ENCODE results near the gene XRCC4. TPM values are rescaled to one million over a fixed set of nuclear protein-coding genes. Genes with fewer than 3 reads are reported as not detected.

XRCC4 gene
- polyA plus RNA-seq, 1 donor from 2014 or later, result 22.9 TPM

GRCh38 chr5:83219077-83219476 lies 141.7 kb downstream of the XRCC4 start:
- H3K79me2 ChIP-seq (replicated peaks; ENCODE audit: insufficient read depth, low read length), result no peaks in the 10 kb centered on the region
- H3F3A ChIP-seq (ENCODE audit: insufficient read depth, low read length, poor library complexity, severe bottlenecking), result no peaks in the 10 kb centered on the region
- no peaks in the 10 kb centered on the region for H3K9me2 ChIP-seq (ENCODE audit: insufficient read depth, low read length)
- no peak overlapping the region for H3K4me3 ChIP-seq (ENCODE audit: low read length)
- H3K9me3 ChIP-seq (ENCODE audit: low read length), result no peaks in the 10 kb centered on the region
- H4K20me1 ChIP-seq (ENCODE audit: insufficient read depth), result no peaks in the 10 kb centered on the region
- H3K9ac ChIP-seq (ENCODE audit: low read length), result no peak overlapping the region
- H3K4me2 ChIP-seq (ENCODE audit: low read length), result no peak overlapping the region
- H3K36me3 ChIP-seq (ENCODE audit: insufficient read depth, low read length), result no peaks in the 10 kb centered on the region
- no peak overlapping the region for H3K27ac ChIP-seq (ENCODE audit: low read length)
- TF ChIP-seq REST (IDR thresholded peaks at IDR 0.05; ENCODE audit: borderline replicate concordance), result no peak
- no peak overlapping the region for H2AFZ ChIP-seq (ENCODE audit: low read depth, low read length)
- no peaks in the 10 kb centered on the region for H3K27me3 ChIP-seq (ENCODE audit: insufficient read depth, low read depth, low read length)

- no peak for TF ChIP-seq EP300 (conservative IDR thresholded peaks at IDR 0.05; ENCODE audit: poor library complexity, severe bottlenecking)
- no peak for TF ChIP-seq EZH2 (IDR thresholded peaks at IDR 0.05; ENCODE audit: borderline replicate concordance, insufficient read depth, low read length, poor library complexity, severe bottlenecking)
- no peak for TF ChIP-seq TAF1 (IDR thresholded peaks at IDR 0.05; ENCODE audit: low read depth)
- no peak for TF ChIP-seq MXI1 (conservative IDR thresholded peaks at IDR 0.05; ENCODE audit: poor library complexity, severe bottlenecking)
- no peak for TF ChIP-seq POLR2AphosphoS5 (IDR thresholded peaks at IDR 0.05)
- TF ChIP-seq RAD21 (conservative IDR thresholded peaks at IDR 0.05), result no peak
- no peak for TF ChIP-seq CTCF (IDR thresholded peaks at IDR 0.05; ENCODE audit: poor library complexity, severe bottlenecking)
- no peak for TF ChIP-seq REST (IDR thresholded peaks at IDR 0.05; ENCODE audit: borderline replicate concordance)
- no peak for TF ChIP-seq SMC3 (conservative IDR thresholded peaks at IDR 0.05; ENCODE audit: poor library complexity)
- H4K20me1 ChIP-seq (ENCODE audit: insufficient read depth), result no peaks in the 10 kb centered on the region
Measured at GRCh38 chr5:83219495-83219894, 142.1 kb downstream of the XRCC4 start.

More at GRCh38 chr5:83219495-83219894, 142.1 kb downstream of the XRCC4 start:
- Histone ChIP-seq H3K36me3 (ENCODE audit: insufficient read depth, low read length) (no peaks in the 10 kb centered on the region), H3F3A (ENCODE audit: insufficient read depth, low read length, poor library complexity, severe bottlenecking) (no peaks in the 10 kb centered on the region), H3K4me2 (ENCODE audit: low read length) (no peak overlapping the region), H3K9me3 (ENCODE audit: low read length) (no peaks in the 10 kb centered on the region), H3K9ac (ENCODE audit: low read length) (no peak overlapping the region), H2AFZ (ENCODE audit: low read depth, low read length) (no peak overlapping the region), H3K27me3 (ENCODE audit: insufficient read depth, low read depth, low read length) (no peaks in the 10 kb centered on the region), H3K79me2 (replicated peaks; ENCODE audit: insufficient read depth, low read length) (no peaks in the 10 kb centered on the region), H3K4me3 (ENCODE audit: low read length) (no peak overlapping the region), H3K9me2 (ENCODE audit: insufficient read depth, low read length) (no peaks in the 10 kb centered on the region), H3K27ac (ENCODE audit: low read length) (no peak overlapping the region)
